HFFc6 (cell line): Measurements from ENCODE around the gene SEMA4D. TPM values are rescaled to one million over a fixed set of nuclear protein-coding genes. Genes with fewer than 3 reads are reported as not detected.

Source experiments
- DNase-seq: peaks from one replicate; pipeline ENCODE4 v3.0.0-alpha.2; 2018
- H3K27ac Mint-ChIP-seq: 2 replicates; pipeline ENCODE4 v1.8.0; 2020; ENCODE audit warnings: mild to moderate bottlenecking, mixed read lengths
- H3K27me3 Mint-ChIP-seq: 2 replicates; pipeline ENCODE4 v1.8.0; 2021; ENCODE audit warnings: mild to moderate bottlenecking, moderate library complexity, mixed read lengths; ENCODE audit not compliant: insufficient read depth
- H3K36me3 Mint-ChIP-seq: 2 replicates; pipeline ENCODE4 v1.8.0; 2021; ENCODE audit warnings: low read depth, mixed read lengths
- H3K4me1 Mint-ChIP-seq: 2 replicates; pipeline ENCODE4 v1.8.0; 2020; ENCODE audit warnings: low read depth, mixed read lengths
- H3K4me3 Mint-ChIP-seq: 2 replicates; pipeline ENCODE4 v1.8.0; 2020; ENCODE audit warnings: mild to moderate bottlenecking, moderate library complexity, mixed read lengths
- H3K9me3 Mint-ChIP-seq: 2 replicates; pipeline ENCODE4 v1.8.0; 2020; ENCODE audit warnings: mild to moderate bottlenecking, mixed read lengths
- total RNA-seq, 6 experiments: library from RNA; stranded (reverse); fragmentation: NEBNext Ultra II Directional; extraction: Animal tissue kit (Norgen Biotek cat#: 25700); gene quantifications; 2 replicates in 1 of 6; 3 replicates in 5 of 6; pipeline ENCODE4 v1.2.3, GENCODE V29; 2021
- TF ChIP-seq, protein P1 (sequence below): fragments of 200-600 bp; sonication (generic); IDR thresholded peaks from 2 replicates; pipeline ENCODE4 v1.5.0; 2021; ENCODE audit warnings: antibody characterized with exemption, mild to moderate bottlenecking

SEMA4D gene
- total RNA-seq, 6 experiments from 2014 or later, result not detected

DNA sequence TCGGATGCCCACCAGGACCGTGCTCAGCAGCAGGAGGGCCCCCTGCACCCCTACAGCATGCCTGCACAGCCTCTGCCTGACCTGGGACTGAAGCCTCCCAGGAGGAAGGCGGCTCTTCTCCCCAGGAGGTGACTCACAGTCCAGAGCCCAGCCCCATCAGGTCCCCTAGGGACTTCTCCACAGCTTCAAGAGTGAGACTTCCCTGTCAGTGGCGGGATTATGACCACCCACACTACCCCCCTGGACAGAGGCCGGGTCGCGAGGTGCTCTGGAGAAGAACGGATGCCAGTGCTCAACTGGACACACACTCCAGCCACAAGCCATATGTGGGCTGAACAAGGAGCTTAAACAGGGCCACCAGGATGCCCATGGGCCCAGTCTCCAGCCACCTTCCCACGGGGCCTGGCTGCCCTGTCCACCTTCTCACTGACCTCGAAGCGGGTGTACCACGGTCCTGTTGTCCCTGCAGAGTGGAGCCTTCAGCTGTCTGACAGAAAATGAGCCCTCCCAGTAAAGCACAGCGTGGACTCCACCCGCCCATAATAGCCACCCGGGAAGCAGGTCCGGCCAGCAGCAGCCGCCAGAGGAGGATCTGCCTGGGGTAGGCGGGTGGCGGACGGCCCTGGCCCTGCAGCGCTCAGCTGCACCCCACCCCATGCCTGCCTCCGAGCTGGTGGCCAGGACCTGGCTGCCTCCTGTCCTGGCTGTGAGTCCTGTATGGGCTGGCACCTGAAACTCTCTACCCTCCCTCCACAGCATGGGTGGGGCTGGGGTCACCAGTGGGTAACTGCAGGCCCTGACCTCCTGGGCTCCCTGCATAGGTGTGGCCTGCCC lies 54.7 kb downstream of the SEMA4D start:
- Mint-ChIP-seq H3K27me3 (peaks cover 17% of the 10 kb centered on the region), H3K4me1 (no peaks in the 10 kb centered on the region), H3K4me3 (no peak overlapping the region), H3K27ac (no peak overlapping the region), H3K36me3 (no peaks in the 10 kb centered on the region), H3K9me3 (no peaks in the 10 kb centered on the region; the same call in 1 of the 2 replicates)
- DNase-seq, result no peak
- TF ChIP-seq, protein P1, sequence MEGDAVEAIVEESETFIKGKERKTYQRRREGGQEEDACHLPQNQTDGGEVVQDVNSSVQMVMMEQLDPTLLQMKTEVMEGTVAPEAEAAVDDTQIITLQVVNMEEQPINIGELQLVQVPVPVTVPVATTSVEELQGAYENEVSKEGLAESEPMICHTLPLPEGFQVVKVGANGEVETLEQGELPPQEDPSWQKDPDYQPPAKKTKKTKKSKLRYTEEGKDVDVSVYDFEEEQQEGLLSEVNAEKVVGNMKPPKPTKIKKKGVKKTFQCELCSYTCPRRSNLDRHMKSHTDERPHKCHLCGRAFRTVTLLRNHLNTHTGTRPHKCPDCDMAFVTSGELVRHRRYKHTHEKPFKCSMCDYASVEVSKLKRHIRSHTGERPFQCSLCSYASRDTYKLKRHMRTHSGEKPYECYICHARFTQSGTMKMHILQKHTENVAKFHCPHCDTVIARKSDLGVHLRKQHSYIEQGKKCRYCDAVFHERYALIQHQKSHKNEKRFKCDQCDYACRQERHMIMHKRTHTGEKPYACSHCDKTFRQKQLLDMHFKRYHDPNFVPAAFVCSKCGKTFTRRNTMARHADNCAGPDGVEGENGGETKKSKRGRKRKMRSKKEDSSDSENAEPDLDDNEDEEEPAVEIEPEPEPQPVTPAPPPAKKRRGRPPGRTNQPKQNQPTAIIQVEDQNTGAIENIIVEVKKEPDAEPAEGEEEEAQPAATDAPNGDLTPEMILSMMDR, result no peak

DNA sequence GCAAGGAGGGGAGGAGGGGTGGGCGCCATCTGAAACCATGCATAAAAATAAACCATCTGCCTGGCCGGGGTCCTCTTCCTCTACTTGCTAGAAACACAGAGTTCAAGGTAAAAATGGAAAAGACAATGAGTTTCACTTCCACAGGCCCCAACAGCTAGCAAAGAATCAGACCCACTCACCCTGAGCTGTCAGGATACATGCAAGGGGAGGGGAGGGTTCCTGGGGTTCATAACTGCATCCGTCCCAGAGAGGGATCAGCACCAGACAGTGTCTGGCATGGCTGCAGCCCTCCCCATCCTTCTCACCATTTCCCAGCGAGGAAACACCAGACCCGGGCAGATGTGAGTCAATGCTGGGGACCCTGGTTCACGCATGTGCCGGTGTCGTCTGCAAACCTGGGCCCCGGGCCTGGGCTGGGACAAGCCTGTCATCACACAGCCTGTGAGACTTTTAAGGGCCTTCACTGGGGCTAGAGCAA lies 55.4 kb downstream of the SEMA4D start:
- no peaks in the 10 kb centered on the region; the same call in 1 of the 2 replicates for H3K9me3 Mint-ChIP-seq
- TF ChIP-seq, protein P1, result no peak
- no peak overlapping the region for H3K4me3 Mint-ChIP-seq
- peaks cover 19% of the 10 kb centered on the region for H3K27me3 Mint-ChIP-seq
- no peaks in the 10 kb centered on the region for H3K36me3 Mint-ChIP-seq
- H3K27ac Mint-ChIP-seq, result no peak overlapping the region
- DNase-seq, result no peak
- no peaks in the 10 kb centered on the region for H3K4me1 Mint-ChIP-seq

DNA sequence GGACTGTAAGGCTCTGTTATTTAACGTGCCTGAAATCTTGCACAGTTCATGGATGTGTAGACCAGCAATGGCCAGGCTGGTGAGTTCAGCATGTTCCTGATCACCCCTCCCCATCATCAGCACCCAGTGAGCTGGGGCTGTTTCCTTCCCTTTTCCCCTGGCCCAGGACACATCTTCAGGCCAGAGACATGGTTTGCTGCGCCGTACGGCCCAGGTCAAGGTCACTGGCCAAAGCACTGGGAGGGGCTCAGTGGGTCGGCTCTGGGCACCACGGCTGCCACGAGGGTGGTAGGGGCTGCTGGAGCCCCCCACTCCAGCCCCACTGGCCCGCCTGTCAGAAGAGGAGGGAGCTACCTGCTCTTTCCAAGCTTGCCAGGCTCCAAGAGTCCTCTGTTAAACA lies 55.9 kb downstream of the SEMA4D start:
- peaks cover 18% of the 10 kb centered on the region for H3K27me3 Mint-ChIP-seq
- H3K4me1 Mint-ChIP-seq, result no peaks in the 10 kb centered on the region
- H3K4me3 Mint-ChIP-seq, result no peak overlapping the region
- no peaks in the 10 kb centered on the region; the same call in 1 of the 2 replicates for H3K9me3 Mint-ChIP-seq
- DNase-seq, result no peak
- TF ChIP-seq, protein P1, result no peak
- H3K27ac Mint-ChIP-seq, result no peak overlapping the region
- H3K36me3 Mint-ChIP-seq, result no peaks in the 10 kb centered on the region

DNA sequence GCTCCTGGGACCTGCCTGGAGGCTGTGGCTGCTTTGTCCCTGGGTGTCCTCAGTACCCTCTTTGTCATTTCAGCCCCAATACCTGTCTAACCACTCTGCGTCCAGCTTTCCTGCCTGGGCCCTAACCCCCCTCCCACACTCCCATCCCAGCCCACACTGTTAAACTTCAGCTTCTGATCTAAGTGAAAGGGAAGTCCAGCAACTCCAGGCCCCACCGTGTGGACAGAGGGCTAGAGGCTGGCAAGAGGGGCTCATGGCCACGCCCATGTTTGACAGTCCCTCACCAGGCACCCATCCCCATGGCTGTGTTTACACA lies 56.3 kb downstream of the SEMA4D start:
- H3K27ac Mint-ChIP-seq, result no peak overlapping the region
- peaks cover 17% of the 10 kb centered on the region for H3K27me3 Mint-ChIP-seq
- no peaks in the 10 kb centered on the region for H3K4me1 Mint-ChIP-seq
- no peaks in the 10 kb centered on the region for H3K36me3 Mint-ChIP-seq
- TF ChIP-seq, protein P1, result no peak
- no peak for DNase-seq
- no peaks in the 10 kb centered on the region; the same call in 1 of the 2 replicates for H3K9me3 Mint-ChIP-seq
- H3K4me3 Mint-ChIP-seq, result no peak overlapping the region

DNA sequence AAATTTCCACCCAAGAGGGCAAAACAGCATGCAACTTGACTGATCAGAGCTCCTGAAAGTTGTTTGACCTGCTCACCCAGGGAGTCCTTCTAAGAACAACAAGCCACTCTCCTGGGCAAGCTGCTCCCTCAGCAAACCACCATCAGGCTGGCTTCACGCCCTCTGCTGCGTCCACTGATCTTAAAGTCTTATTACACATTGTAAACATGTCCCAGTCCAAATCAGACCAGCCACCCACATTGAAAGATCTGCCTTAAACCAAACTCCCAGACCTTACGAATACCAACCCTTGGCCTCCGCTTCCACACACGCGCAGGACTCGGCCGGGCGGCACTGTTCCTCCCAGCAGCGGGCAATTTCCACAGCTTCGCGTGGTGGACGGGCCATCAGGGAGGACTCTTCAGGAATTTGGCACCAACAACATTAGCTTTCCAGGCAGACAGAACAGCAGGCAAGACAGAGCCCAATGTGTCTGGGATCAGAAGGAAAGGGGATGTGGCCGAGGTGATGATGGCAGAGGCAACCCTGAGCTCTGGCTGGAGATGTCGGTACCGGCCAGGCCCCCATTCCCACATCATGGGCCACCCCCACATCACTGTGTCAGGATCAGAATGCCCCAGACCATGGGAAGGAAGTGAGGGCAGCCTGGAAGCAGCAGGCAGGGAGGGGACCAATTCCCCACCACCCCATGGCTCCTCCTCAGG lies 56.8 kb downstream of the SEMA4D start:
- peaks cover 16% of the 10 kb centered on the region for H3K27me3 Mint-ChIP-seq
- no peaks in the 10 kb centered on the region for H3K36me3 Mint-ChIP-seq
- no peak overlapping the region for H3K4me3 Mint-ChIP-seq
- no peak overlapping the region for H3K27ac Mint-ChIP-seq
- H3K4me1 Mint-ChIP-seq, result no peaks in the 10 kb centered on the region
- TF ChIP-seq, protein P1, result no peak
- DNase-seq, result no peak
- H3K9me3 Mint-ChIP-seq, result no peaks in the 10 kb centered on the region; the same call in 1 of the 2 replicates
